GM21825 (cell line): Measurements from ENCODE around the gene ITIH1.

ENCODE experiments used
- ATAC-seq: cut with Tn5 transposase; IDR thresholded peaks from one replicate; pipeline ENCODE4 v1.9.1; 2021; ENCODE audit warnings: mild to moderate bottlenecking, moderate library complexity; ENCODE audit not compliant: unreplicated experiment

ITIH1 gene

GRCh38 chr3:52788890-52789745 lies 11.7 kb downstream of the ITIH1 start:
- ATAC-seq: no peak

GRCh38 chr3:52789746-52790040 lies 12.3 kb downstream of the ITIH1 start:
- no peak for ATAC-seq

DNA sequence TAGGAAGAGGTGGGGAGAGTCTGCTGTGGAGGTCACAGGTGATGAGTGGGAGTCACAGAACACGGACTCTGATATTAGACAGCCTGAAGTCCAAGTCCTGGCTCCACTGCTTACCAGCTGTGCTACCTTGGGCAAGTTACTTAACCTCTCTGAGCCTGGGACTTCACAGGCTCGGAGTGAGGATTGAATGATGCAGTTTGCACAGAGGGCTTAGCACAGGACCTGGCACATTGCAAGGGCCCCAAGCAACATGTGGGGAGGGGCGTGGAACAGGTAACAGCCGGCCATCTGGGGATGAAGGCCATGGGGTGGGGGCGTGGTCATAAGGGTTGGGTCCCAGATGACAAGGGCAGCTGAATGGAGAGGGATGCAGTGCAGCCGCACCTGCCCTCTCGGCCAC lies 12.9 kb downstream of the ITIH1 start:
- ATAC-seq: no peak

- ATAC-seq: no peak
Observed at GRCh38 chr3:52790741-52791140, 13.3 kb downstream of the ITIH1 start.

DNA sequence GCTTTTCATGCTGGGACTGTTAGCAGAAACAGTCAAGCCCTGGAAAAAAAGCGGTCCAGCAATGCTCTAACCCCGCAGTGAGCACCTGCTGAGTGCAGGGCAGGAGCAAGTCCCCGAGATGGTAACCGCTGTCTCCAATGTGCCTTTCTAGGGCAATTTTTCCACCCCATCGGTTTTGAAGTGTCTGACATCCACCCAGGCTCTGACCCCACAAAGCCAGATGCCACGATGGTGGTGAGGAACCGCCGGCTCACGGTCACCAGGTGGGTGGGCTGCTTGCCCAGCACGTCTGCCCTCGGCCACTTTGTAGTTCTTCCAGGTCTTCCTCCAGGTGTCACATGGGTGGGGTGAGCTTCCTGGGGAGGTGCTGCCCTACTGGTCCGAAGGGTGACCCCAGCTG lies 14.0 kb downstream of the ITIH1 start:
- ATAC-seq: no peak

DNA sequence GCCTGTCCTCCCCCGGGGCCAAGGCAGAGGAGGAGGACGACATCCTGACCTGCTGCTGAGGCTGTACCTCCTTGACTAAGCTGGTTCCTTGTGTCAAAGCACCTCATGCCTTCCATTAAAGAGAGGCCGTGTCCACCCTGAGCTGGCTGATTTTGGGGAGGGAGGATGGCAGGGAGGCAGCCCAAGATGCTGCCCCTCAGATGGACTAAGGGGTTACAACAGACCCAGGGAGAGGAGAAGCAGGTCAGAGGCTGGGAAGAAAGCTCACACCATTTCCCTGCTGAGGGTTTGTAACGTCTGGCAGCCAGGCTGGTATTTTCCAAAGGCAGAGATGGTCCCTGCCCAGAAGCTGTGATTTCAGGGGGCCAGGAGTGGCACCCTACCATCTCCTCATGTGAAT lies 14.5 kb downstream of the ITIH1 start:
- no peak for ATAC-seq

DNA sequence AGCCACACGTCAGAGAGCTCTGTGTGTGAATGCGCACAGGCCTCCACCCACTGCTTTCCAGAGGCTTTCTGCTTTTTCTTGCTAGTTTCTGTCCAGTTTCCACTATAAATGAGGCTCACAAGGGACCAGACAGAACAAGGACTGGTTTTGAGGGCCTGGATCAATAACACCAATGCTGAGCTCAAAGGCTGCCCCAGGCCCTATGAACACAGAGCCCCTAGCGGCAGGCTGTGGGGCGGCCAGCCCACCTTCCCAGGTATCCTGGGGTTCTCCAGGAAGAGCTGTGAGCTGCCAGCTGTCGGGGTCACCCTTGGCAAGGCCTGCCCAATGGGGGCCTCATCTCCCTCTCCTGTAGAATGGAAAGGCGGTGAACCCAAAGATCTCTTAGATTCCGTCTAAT lies 15.0 kb downstream of the ITIH1 start:
- ATAC-seq: no peak

DNA sequence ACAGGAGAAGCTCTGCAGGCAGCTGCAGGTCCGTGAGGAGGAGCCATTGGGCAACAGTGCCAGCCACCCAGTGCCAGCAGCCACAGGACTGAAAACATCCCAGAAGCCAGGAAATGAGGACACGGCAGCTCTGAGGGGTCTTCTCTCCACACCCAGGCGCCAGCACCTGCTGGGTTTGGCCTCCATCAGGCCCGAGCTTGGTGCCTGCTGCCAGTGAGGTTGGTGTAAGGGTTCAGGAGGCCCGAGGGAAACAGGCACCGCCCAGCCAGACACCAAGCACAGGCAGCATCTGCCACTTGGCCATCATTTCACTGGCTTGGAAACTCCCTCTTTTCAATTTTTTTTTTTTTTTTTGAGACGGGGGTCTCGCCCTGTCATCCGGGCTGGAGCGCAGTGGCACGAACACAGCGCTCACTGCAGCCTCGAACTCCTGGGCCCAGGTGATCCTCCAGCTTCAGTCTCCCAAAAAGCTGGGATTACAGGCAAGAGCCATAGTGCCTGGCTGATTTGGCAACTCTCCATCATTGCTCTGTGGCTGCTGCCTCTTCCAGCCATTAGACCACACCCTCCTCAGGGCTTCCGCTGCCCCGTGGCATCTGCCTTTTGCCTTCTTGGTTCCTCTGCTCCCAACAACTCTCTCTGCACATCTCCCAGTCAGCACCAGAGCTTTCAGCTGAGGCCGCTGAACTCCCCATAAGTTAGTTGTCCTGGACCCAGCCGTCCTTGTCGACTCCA lies 15.7 kb downstream of the ITIH1 start:
- no peak for ATAC-seq

DNA sequence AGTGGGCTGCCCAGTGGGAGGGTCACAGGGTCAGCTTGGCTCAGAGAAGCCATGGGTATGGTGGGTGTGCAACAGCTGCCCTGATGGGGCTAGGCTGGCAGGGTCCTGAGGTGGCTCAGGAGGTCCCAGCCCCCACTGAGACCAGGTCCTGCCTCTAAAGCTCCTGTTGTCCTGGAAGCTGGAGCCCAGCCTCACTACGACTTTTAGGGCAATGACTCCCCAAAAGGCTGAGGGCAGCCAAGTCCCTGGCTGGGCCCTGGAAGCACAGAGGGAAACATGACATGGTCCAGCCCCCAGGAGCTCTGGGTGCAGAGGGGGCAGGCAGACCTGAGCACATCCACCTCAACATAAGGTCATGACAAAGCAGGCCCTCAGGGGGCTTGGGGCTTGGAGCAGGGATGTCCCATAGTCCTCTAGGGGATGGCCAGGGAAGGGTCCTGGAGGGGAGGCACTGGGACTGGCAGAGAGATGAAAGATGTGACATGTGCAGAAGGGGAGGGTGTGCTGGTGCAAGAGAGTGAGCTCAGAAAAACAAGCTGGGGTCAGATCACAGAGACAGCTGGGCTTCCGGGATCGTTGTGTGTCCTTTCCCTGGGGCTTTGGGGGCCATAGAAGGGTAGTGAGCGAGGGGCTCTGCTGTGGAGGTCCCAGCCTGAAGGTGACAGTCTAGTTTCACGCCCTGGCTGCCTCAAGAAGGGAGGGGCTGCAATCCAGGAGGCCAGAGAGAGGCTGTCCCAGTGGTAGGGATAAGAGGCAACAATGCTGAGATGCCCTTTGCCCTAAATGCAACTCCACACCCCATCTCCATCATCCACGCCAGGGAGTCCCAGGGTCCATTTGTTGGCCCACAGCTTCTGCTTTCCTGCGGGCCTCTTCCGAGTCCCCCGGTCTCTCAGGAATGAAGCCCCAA lies 16.6 kb downstream of the ITIH1 start:
- no peak for ATAC-seq

GRCh38 chr3:52794612-52795099 lies 17.3 kb downstream of the ITIH1 start, which contains the start of gene ITIH3:
Gene ITIH3 (plus strand): TSS chr3:52794796. CDS start chr3:52794804, 8 bp downstream.
- no peak for ATAC-seq

GRCh38 chr3:52795298-52795900 lies 18.0 kb downstream of the ITIH1 start:
- no peak for ATAC-seq

- ATAC-seq: no peak
Observed at GRCh38 chr3:52796411-52796810, 19.0 kb downstream of the ITIH1 start.

DNA sequence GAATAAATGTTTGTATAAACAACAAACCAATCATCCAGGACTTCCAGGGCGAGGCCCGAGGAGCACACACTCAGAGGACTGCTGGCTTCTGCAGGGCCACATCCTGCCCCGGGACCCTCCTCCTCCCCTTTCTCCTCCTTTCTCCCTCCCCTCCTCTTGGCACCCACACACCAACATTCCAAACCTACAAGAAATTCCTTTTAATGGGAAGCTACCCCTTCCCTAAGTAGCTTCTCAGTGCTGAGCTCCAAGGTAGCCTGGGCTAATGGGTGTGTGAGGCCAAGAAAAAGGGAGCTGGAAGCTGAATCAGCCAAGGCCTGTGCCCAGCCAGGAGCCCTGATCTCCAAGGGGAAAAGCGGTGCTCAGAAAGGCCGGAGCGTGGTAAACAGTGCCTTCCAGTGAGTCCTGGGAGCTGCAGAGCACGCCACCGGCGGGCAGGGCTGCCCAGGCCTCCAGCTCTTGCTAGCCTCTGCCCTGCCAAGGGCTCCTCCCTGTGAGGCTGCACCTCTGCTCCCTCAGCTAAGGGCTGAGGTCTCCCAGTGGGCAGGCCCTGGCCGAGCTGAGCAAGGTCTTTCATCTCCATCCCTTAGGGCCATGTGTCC lies 21.1 kb downstream of the ITIH1 start:
- no peak for ATAC-seq

DNA sequence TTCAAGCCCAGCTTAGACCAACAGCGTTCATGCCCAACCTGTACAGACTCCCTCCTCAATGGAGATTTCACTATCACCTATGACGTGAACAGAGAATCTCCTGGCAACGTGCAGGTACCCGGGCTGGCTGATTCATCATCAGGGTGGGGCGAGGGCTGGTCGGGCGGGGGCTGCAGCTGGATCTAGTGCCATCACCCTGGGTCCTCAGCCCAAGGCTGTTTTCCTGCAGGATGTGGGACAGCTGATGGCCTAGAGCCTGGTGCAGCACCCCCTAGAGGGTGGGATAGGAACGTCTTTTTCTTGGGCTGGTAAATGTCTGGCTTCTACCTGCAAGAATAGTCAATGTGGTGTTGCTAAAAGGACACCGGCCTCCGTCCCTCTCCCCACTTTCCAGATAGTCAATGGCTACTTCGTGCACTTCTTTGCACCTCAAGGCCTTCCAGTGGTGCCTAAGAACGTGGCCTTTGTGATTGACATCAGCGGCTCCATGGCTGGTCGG lies 21.6 kb downstream of the ITIH1 start:
- no peak for ATAC-seq

GRCh38 chr3:52800079-52800478 lies 22.7 kb downstream of the ITIH1 start:
- no peak for ATAC-seq

- ATAC-seq: no peak
Observed at GRCh38 chr3:52801839-52802238, 24.4 kb downstream of the ITIH1 start.

- ATAC-seq: no peak
Observed at GRCh38 chr3:52805270-52806039, 28.1 kb downstream of the ITIH1 start.

- ATAC-seq: no peak
Observed at GRCh38 chr3:52809149-52809548, 31.8 kb downstream of the ITIH1 start.

- ATAC-seq: no peak
Observed at GRCh38 chr3:52809662-52810377, 32.4 kb downstream of the ITIH1 start.
